GM18870 (cell line): Measurements from ENCODE around the gene CEBPZ.
"Not testable (repeated sequence)": the region's sequence is repeated elsewhere in the genome, so short reads cannot be mapped to it uniquely, and the experiment has no call there.

ENCODE experiments used
- ATAC-seq: cut with Tn5 transposase; IDR thresholded peaks from one replicate; pipeline ENCODE4 v1.9.1; 2021; ENCODE audit warnings: moderate library complexity; ENCODE audit not compliant: unreplicated experiment

Gene CEBPZ

DNA sequence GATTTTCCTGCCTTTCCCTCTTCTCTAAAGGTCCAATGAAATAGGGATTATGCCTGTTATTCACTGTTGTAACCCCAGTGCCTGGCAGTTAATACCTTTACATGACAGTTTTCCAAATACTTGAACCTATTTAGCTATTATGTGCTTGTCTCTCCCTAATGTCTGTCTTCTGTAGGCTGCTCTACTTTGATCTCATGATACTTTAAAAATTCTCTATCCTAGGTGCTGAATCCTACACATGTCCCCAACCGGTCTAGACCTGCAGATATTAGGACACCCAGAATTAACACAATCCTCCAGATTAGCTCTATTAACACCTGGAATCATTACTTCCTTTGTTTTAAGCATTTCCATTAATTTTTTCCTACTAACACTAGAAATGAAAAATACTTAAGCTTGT is 7.3 kb downstream of the CEBPZ start:
- ATAC-seq: no peak

GRCh38 chr2:37223131-37223530 is 8.3 kb downstream of the CEBPZ start:
- no peak for ATAC-seq

- no peak for ATAC-seq
Measured at GRCh38 chr2:37219046-37219445, 12.3 kb downstream of the CEBPZ start.

DNA sequence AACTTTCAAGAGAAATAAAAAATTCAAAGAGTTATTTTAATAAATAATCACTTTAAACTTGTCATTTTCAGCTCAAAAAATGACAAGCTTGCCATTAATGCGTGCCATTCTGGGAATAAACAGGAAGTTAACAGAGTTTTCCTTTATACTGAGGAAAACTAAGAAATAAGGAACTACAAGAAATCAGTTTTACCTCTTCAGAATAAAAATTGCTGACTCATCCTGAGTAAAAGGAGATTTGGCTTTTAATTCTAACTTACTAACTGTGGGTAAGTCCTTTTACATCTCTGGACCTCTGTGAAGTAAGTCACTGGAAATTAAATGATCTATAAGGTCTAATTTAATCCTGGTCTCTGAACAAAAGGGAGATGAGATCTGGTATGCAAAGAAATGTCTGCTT is 16.1 kb downstream of the CEBPZ start:
- ATAC-seq: no peak

GRCh38 chr2:37211939-37212338 is 19.5 kb downstream of the CEBPZ start:
- ATAC-seq: no peak

- no peak for ATAC-seq
Measured at GRCh38 chr2:37211212-37211611, 20.2 kb downstream of the CEBPZ start.

DNA sequence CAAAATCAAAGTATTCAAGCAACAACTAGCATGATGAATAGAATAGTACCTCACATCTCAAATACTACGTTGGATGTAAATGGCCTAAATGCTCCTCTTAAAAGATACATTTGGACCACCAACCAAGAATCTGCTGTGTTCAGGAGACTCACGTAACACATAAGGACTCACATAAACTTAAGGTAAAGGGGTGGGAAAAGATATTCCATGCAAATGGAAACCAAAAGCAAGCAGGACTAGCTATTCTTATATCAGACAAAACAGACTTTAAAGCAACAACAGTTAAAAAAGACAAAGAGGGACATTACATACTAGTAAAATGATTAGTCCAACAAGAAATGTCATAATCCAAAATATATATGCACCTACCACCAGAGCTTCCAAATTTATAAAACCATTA is 24.6 kb downstream of the CEBPZ start:
- ATAC-seq: not testable (repeated sequence)

GRCh38 chr2:37205689-37206341 is 25.6 kb downstream of the CEBPZ start:
- no peak for ATAC-seq

- ATAC-seq: not testable (repeated sequence)
Measured at GRCh38 chr2:37205071-37205661, 26.2 kb downstream of the CEBPZ start.

DNA sequence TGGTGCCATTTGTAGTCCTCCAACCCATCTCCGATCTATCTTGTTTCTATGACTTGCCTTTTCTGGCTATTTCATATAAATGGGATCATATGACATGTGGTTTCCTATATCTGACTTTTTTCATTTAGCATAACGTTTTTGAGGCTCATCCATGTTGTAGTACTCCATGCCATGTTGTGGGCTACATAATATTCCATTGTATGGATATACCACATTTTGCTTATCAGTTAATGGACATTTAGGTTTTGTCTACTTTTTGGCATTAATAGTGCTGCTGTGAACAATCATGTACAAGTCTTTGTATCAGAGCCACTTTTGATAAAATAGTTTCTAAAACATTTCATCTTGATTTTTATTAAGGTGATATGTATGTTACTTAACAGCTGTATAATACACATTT is 27.7 kb downstream of the CEBPZ start:
- no peak for ATAC-seq

DNA sequence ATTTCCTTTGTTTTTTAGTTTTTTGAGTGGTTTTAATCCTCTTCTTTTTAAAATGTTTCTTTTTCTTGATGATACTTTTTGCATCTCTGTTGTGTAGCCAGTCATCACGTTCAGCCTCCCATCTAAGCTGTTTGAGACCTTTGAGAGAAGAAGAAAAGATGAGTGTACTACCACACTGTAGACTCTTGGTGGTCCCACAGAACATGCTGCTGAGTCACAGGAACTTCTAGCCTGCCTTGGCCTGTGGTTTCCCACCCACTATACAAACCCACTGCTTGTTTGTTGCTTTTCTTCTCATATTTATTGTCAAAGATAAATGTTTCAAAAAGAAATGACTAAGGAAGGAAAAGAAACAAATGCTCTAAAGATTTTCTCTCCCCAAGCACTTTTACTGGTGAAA is 29.6 kb downstream of the CEBPZ start:
- ATAC-seq: no peak

- no peak for ATAC-seq
Measured at GRCh38 chr2:37201208-37201607, 30.2 kb downstream of the CEBPZ start.

DNA sequence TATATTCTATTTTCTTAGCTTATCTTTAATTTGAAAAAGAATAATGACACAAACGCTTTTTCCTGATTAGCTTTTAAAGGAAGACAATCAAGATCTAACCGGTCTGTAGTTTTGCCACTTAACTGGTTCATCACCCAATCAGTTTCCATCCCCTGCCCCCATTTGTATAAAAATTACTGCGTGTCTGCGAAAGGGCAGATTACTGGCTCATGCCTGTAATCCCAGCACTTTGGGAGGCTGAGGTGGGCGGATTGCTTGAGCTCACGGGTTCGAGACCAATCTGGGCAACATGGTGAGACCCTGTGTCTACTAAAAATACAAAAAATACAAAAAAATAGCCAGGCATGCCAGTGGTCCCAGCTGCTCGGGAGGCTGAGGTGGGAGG is 32.7 kb downstream of the CEBPZ start:
- ATAC-seq: no peak

GRCh38 chr2:37196320-37197195 is 34.8 kb downstream of the CEBPZ start, which contains the start of gene CEBPZOS:
TSS of gene CEBPZOS (plus strand) at chr2:37196496. CDS start at chr2:37199705, 3,209 bp downstream.
- ATAC-seq: peak; percentile 57

GRCh38 chr2:37195862-37196319 is 35.5 kb downstream of the CEBPZ start:
- ATAC-seq: not testable (repeated sequence)

DNA sequence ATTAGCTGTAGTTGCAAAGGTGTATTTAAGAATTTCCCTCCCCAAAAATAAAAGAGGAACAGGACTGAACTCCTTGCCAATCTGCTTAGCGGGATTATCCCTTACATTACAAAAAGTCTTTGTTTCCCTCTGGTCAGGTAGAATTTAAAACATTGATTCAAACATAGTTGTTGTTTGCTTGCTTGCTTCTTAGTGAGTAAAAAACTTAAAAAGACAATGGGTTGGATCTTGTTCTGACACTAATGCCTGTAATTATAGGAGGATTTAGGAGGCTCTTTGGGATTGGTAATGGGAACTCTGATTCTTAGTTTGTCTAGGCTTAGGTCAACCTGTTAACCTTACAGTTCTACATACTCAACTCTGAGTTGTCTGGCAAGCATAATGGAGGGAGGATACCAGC is 38.8 kb downstream of the CEBPZ start:
- no peak for ATAC-seq

- ATAC-seq: no peak
Measured at GRCh38 chr2:37191747-37192146, 39.6 kb downstream of the CEBPZ start.

- no peak for ATAC-seq
Measured at GRCh38 chr2:37191253-37191652, 40.1 kb downstream of the CEBPZ start.

GRCh38 chr2:37190290-37190689 is 41.1 kb downstream of the CEBPZ start:
- no peak for ATAC-seq

DNA sequence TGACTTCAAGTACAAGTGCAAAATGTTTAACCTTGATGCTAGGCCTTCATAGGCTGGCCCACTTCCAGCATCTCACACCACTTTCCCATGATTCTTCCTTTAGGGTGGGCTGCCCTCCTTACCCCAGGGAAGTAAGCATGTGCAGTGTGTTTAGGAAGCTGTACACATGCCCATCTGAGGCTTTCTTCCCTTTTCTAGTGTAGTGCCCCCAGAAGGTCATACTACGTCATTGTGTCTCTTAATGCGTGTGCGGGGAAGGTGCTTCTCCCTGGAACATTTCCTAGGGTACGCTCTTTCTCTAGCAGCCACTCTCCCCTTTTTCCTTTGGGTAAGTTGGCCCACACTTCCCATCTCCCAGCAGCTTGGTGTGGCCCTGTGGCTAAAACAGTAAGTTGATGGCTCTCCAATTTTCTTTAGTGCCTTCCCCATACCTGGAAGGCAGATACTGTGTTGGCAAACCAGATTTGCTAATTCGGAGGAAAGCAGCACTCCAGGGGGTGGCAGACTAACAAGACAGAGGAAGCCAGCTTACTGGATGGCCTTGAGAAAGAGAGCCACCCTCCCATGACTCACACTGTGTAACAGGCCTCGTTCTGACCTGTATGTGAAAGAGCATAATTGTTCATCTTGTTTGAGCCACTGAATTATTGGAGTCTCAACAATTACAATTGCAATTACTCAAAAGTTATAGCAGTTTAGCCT is 41.8 kb downstream of the CEBPZ start:
- ATAC-seq: no peak

DNA sequence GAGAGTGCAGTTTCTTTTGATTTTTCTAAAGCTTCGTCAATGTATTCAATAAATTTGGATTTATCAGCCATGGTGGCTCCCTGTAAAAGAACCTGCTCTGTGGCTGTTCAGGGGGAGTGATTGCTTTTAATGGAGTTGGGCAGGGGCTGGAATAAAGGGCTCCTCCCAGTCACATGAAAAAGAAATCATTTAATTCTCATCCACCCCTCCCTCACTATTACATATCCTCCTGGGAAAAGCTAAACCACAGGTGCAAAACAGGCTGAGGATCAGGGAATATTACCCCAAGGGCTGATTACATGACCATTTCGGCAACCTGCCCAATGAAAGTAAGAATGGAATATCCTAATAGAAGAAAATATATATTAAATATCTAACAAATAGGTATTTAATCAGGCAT is 42.8 kb downstream of the CEBPZ start, which contains the start of gene SULT6B1:
Gene SULT6B1 (minus strand): TSS at position 101 of the 400 bp plus-strand sequence. CDS start 30 bp downstream, at position 71.
- no peak for ATAC-seq
